ENCODE measurements around the gene LRRC4C.

LRRC4C gene

GRCh38 chr11:40403321-40403720 lies 1056.1 kb downstream of the LRRC4C start:
- DNase-seq (ENCODE audit: insufficient read length, low spot score) (no peak), FAIRE-seq (no peak)
- TF ChIP-seq POLR2AphosphoS5 (IDR thresholded peaks at IDR 0.05; ENCODE audit: low read depth, low read length) (no peak), TAF1 (IDR thresholded peaks at IDR 0.05; ENCODE audit: low read depth, low read length) (no peak), PAX5 (IDR thresholded peaks at IDR 0.05; ENCODE audit: insufficient read depth, low read length, severe bottlenecking) (no peak), POLR2A (IDR thresholded peaks at IDR 0.05; ENCODE audit: low read depth, low read length) (no peak), SPI1 (IDR thresholded peaks at IDR 0.05; ENCODE audit: low read depth, low read length) (no peak), POU2F2 (IDR thresholded peaks at IDR 0.05; ENCODE audit: low read depth, low read length) (no peak)

GRCh38 chr11:40401132-40401853 lies 1058.2 kb downstream of the LRRC4C start:
- FAIRE-seq: no peak
- DNase-seq (ENCODE audit: insufficient read length, low spot score): no peak
- no peak for TF ChIP-seq TAF1 (IDR thresholded peaks at IDR 0.05; ENCODE audit: low read depth, low read length)
- no peak for TF ChIP-seq PAX5 (IDR thresholded peaks at IDR 0.05; ENCODE audit: insufficient read depth, low read length, severe bottlenecking)
- TF ChIP-seq POLR2A (IDR thresholded peaks at IDR 0.05; ENCODE audit: low read depth, low read length): no peak
- no peak for TF ChIP-seq SPI1 (IDR thresholded peaks at IDR 0.05; ENCODE audit: low read depth, low read length)
- TF ChIP-seq POLR2AphosphoS5 (IDR thresholded peaks at IDR 0.05; ENCODE audit: low read depth, low read length): no peak
- TF ChIP-seq POU2F2 (IDR thresholded peaks at IDR 0.05; ENCODE audit: low read depth, low read length): no peak

GRCh38 chr11:40397141-40397540 lies 1062.3 kb downstream of the LRRC4C start:
- TF ChIP-seq POLR2AphosphoS5 (IDR thresholded peaks at IDR 0.05; ENCODE audit: low read depth, low read length): no peak

GRCh38 chr11:40393511-40393910 lies 1065.9 kb downstream of the LRRC4C start:
- FAIRE-seq (no peak), DNase-seq (ENCODE audit: insufficient read length, low spot score) (no peak)
- TF ChIP-seq TAF1 (IDR thresholded peaks at IDR 0.05; ENCODE audit: low read depth, low read length): no peak
- TF ChIP-seq POLR2AphosphoS5 (IDR thresholded peaks at IDR 0.05; ENCODE audit: low read depth, low read length): no peak
- TF ChIP-seq POU2F2 (IDR thresholded peaks at IDR 0.05; ENCODE audit: low read depth, low read length): no peak
- TF ChIP-seq SPI1 (IDR thresholded peaks at IDR 0.05; ENCODE audit: low read depth, low read length): no peak
- TF ChIP-seq POLR2A (IDR thresholded peaks at IDR 0.05; ENCODE audit: low read depth, low read length): no peak
- no peak for TF ChIP-seq PAX5 (IDR thresholded peaks at IDR 0.05; ENCODE audit: insufficient read depth, low read length, severe bottlenecking)

More at GRCh38 chr11:40397141-40397540, 1062.3 kb downstream of the LRRC4C start:
- FAIRE-seq (no peak), DNase-seq (ENCODE audit: insufficient read length, low spot score) (no peak)

GRCh38 chr11:40391679-40392078 lies 1067.8 kb downstream of the LRRC4C start:
- TF ChIP-seq SPI1 (IDR thresholded peaks at IDR 0.05; ENCODE audit: low read depth, low read length) (no peak), POLR2AphosphoS5 (IDR thresholded peaks at IDR 0.05; ENCODE audit: low read depth, low read length) (no peak), POLR2A (IDR thresholded peaks at IDR 0.05; ENCODE audit: low read depth, low read length) (no peak), PAX5 (IDR thresholded peaks at IDR 0.05; ENCODE audit: insufficient read depth, low read length, severe bottlenecking) (no peak), POU2F2 (IDR thresholded peaks at IDR 0.05; ENCODE audit: low read depth, low read length) (no peak), TAF1 (IDR thresholded peaks at IDR 0.05; ENCODE audit: low read depth, low read length) (no peak)
- FAIRE-seq (no peak), DNase-seq (ENCODE audit: insufficient read length, low spot score) (no peak)

GRCh38 chr11:40388097-40388818 lies 1071.2 kb downstream of the LRRC4C start:
- DNase-seq (ENCODE audit: insufficient read length, low spot score) (no peak), FAIRE-seq (no peak)
- TF ChIP-seq TAF1 (IDR thresholded peaks at IDR 0.05; ENCODE audit: low read depth, low read length) (no peak), POLR2A (IDR thresholded peaks at IDR 0.05; ENCODE audit: low read depth, low read length) (no peak), SPI1 (IDR thresholded peaks at IDR 0.05; ENCODE audit: low read depth, low read length) (no peak), POU2F2 (IDR thresholded peaks at IDR 0.05; ENCODE audit: low read depth, low read length) (no peak), POLR2AphosphoS5 (IDR thresholded peaks at IDR 0.05; ENCODE audit: low read depth, low read length) (no peak), PAX5 (IDR thresholded peaks at IDR 0.05; ENCODE audit: insufficient read depth, low read length, severe bottlenecking) (no peak)

- FAIRE-seq: no peak
- TF ChIP-seq PAX5 (IDR thresholded peaks at IDR 0.05; ENCODE audit: insufficient read depth, low read length, severe bottlenecking): no peak
- TF ChIP-seq POLR2A (IDR thresholded peaks at IDR 0.05; ENCODE audit: low read depth, low read length): no peak
- TF ChIP-seq POLR2AphosphoS5 (IDR thresholded peaks at IDR 0.05; ENCODE audit: low read depth, low read length): no peak
- TF ChIP-seq TAF1 (IDR thresholded peaks at IDR 0.05; ENCODE audit: low read depth, low read length): no peak
- TF ChIP-seq POU2F2 (IDR thresholded peaks at IDR 0.05; ENCODE audit: low read depth, low read length): no peak
- no peak for TF ChIP-seq SPI1 (IDR thresholded peaks at IDR 0.05; ENCODE audit: low read depth, low read length)
- DNase-seq (ENCODE audit: insufficient read length, low spot score): no peak
These were observed 1072.0 kb downstream of the LRRC4C start for GRCh38 chr11:40387240-40387980.

GRCh38 chr11:40384991-40385390 lies 1074.5 kb downstream of the LRRC4C start:
- no peak for DNase-seq (ENCODE audit: insufficient read length, low spot score)

GRCh38 chr11:40381481-40381880 lies 1078.0 kb downstream of the LRRC4C start:
- FAIRE-seq (no peak), DNase-seq (ENCODE audit: insufficient read length, low spot score) (no peak)
- TF ChIP-seq SPI1 (IDR thresholded peaks at IDR 0.05; ENCODE audit: low read depth, low read length) (no peak), POU2F2 (IDR thresholded peaks at IDR 0.05; ENCODE audit: low read depth, low read length) (no peak), POLR2AphosphoS5 (IDR thresholded peaks at IDR 0.05; ENCODE audit: low read depth, low read length) (no peak), POLR2A (IDR thresholded peaks at IDR 0.05; ENCODE audit: low read depth, low read length) (no peak), PAX5 (IDR thresholded peaks at IDR 0.05; ENCODE audit: insufficient read depth, low read length, severe bottlenecking) (no peak), TAF1 (IDR thresholded peaks at IDR 0.05; ENCODE audit: low read depth, low read length) (no peak)

More at GRCh38 chr11:40384991-40385390, 1074.5 kb downstream of the LRRC4C start:
- no peak for TF ChIP-seq POLR2AphosphoS5 (IDR thresholded peaks at IDR 0.05; ENCODE audit: low read depth, low read length)
- no peak for FAIRE-seq

Data from GM12891 (cell line).